Astrocyte (in vitro differentiated cells and primary cell): ENCODE results near the gene PPP2R5A. TPM values are rescaled to one million over a fixed set of nuclear protein-coding genes. Genes with fewer than 3 reads are reported as not detected.

ENCODE experiments used
- DNase-seq: peaks from one replicate; pipeline ENCODE4 v3.0.0-alpha.2; 2010; ENCODE audit warnings: low read depth
- FAIRE-seq: peaks from 2 replicates; lab custom pipeline; 2011; peaks lifted over from hg19 to GRCh38; lab: Jason Lieb, UNC
- H2AFZ ChIP-seq: 2 replicates; pipeline ENCODE4 v1.6.0; 2012; ENCODE audit warnings: low read depth, low read length, inconsistent platforms
- H3K27ac ChIP-seq: 2 replicates; pipeline ENCODE4 v1.5.1; 2011; ENCODE audit warnings: low read depth, low read length, inconsistent platforms
- H3K27me3 ChIP-seq: 2 replicates; pipeline ENCODE4 v1.6.0; 2011; ENCODE audit warnings: low read length, inconsistent platforms; ENCODE audit not compliant: insufficient read depth
- H3K36me3 ChIP-seq: 2 replicates; pipeline ENCODE4 v1.5.1; 2011; ENCODE audit warnings: low read length, inconsistent platforms; ENCODE audit not compliant: insufficient read depth
- H3K4me1 ChIP-seq: 2 replicates; pipeline ENCODE4 v1.5.1; 2011; ENCODE audit warnings: low read length, inconsistent platforms; ENCODE audit not compliant: insufficient read depth
- H3K4me2 ChIP-seq: 2 replicates; pipeline ENCODE4 v1.6.0; 2012; ENCODE audit warnings: low read length, inconsistent platforms
- H3K4me3 ChIP-seq: 2 replicates; pipeline ENCODE4 v1.5.1; 2011; ENCODE audit warnings: low read depth, mild to moderate bottlenecking, low read length, inconsistent platforms; ENCODE audit not compliant: insufficient read depth
- H3K79me2 ChIP-seq: 2 replicates; pipeline ENCODE4 v1.6.0; 2012; ENCODE audit warnings: mild to moderate bottlenecking, low read length, inconsistent platforms; ENCODE audit not compliant: insufficient read depth
- H3K9ac ChIP-seq: 2 replicates; pipeline ENCODE4 v1.6.0; 2012; ENCODE audit warnings: mild to moderate bottlenecking, low read length, inconsistent platforms
- H3K9me3 ChIP-seq: 2 replicates; pipeline ENCODE4 v1.5.1; 2012; ENCODE audit warnings: low read depth, mild to moderate bottlenecking, low read length, inconsistent platforms; ENCODE audit not compliant: insufficient read depth
- H4K20me1 ChIP-seq: 2 replicates; pipeline ENCODE4 v1.6.0; 2012; ENCODE audit warnings: low read length, inconsistent platforms; ENCODE audit not compliant: insufficient read depth
- H3K27ac Mint-ChIP-seq: one replicate; pipeline ENCODE4 v1.8.0; 2021; ENCODE audit warnings: mild to moderate bottlenecking, mixed read lengths; ENCODE audit not compliant: unreplicated experiment
- H3K27me3 Mint-ChIP-seq: one replicate; pipeline ENCODE4 v1.8.0; 2021; ENCODE audit warnings: low read depth, mixed read lengths; ENCODE audit not compliant: unreplicated experiment
- H3K36me3 Mint-ChIP-seq: one replicate; pipeline ENCODE4 v1.8.0; 2021; ENCODE audit warnings: low read depth, mixed read lengths; ENCODE audit not compliant: unreplicated experiment
- H3K4me1 Mint-ChIP-seq: one replicate; pipeline ENCODE4 v1.8.0; 2021; ENCODE audit warnings: low read depth, mixed read lengths; ENCODE audit not compliant: unreplicated experiment
- H3K4me3 Mint-ChIP-seq: one replicate; pipeline ENCODE4 v1.8.0; 2021; ENCODE audit warnings: mild to moderate bottlenecking, moderate library complexity, mixed read lengths; ENCODE audit not compliant: unreplicated experiment
- H3K9me3 Mint-ChIP-seq: one replicate; pipeline ENCODE4 v1.8.0; 2021; ENCODE audit warnings: mild to moderate bottlenecking, mixed read lengths; ENCODE audit not compliant: unreplicated experiment
- EZH2 ChIP-seq: IDR thresholded peaks from 2 replicates; pipeline ENCODE4 v1.6.1; 2012; ENCODE audit warnings: mild to moderate bottlenecking, low read length, inconsistent platforms; ENCODE audit not compliant: insufficient read depth
- total RNA-seq: library from RNA; stranded (reverse); gene quantifications from 2 replicates; pipeline ENCODE4 v1.2.1, GENCODE V29; 2021
- TF ChIP-seq, protein P1 (sequence below): IDR thresholded peaks from 2 replicates; pipeline ENCODE4 v1.5.1; 2011; ENCODE audit warnings: low read depth, mild to moderate bottlenecking, inconsistent platforms, low read length, moderate library complexity; ENCODE audit not compliant: insufficient read depth

Gene PPP2R5A
- total RNA-seq, 1 donor from 2014 or later: 13.2 TPM

DNA sequence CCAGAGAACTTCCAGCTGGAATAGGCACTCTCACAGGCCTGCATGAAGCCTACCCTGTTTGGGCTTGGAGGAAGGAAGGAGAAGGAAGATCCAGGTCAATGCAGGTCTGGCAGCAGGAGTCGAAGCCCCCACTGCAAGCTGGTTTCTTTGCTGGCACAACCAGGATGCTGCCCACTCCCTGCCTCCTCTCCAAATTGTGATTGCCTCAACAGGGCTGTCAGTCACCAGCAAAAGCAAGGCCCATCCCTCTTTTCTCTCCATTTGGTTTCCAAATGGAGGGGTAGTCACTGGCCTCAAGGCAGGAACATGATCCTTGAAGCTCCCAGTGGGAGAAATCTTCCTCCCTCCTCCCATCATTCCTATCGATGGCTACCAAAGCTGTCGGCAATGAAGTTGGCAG, 92.4 kb downstream of the PPP2R5A start:
- Histone ChIP-seq H2AFZ (no peak overlapping the region), H3K9ac (no peak overlapping the region), H3K36me3 (peaks cover 3% of the 10 kb centered on the region), H4K20me1 (no peaks in the 10 kb centered on the region), H3K79me2 (no peaks in the 10 kb centered on the region), H3K9me3 (no peaks in the 10 kb centered on the region), H3K4me3 (no peak overlapping the region), H3K4me1 (no peaks in the 10 kb centered on the region), H3K27me3 (no peaks in the 10 kb centered on the region), H3K4me2 (no peak overlapping the region), H3K27ac (no peak overlapping the region)
- Mint-ChIP-seq H3K4me3 (no peak overlapping the region), H3K27ac (no peak overlapping the region), H3K36me3 (peaks cover 35% of the 10 kb centered on the region), H3K4me1 (no peaks in the 10 kb centered on the region), H3K27me3 (no peaks in the 10 kb centered on the region), H3K9me3 (no peaks in the 10 kb centered on the region)
- DNase-seq: no peak
- TF ChIP-seq, protein P1, sequence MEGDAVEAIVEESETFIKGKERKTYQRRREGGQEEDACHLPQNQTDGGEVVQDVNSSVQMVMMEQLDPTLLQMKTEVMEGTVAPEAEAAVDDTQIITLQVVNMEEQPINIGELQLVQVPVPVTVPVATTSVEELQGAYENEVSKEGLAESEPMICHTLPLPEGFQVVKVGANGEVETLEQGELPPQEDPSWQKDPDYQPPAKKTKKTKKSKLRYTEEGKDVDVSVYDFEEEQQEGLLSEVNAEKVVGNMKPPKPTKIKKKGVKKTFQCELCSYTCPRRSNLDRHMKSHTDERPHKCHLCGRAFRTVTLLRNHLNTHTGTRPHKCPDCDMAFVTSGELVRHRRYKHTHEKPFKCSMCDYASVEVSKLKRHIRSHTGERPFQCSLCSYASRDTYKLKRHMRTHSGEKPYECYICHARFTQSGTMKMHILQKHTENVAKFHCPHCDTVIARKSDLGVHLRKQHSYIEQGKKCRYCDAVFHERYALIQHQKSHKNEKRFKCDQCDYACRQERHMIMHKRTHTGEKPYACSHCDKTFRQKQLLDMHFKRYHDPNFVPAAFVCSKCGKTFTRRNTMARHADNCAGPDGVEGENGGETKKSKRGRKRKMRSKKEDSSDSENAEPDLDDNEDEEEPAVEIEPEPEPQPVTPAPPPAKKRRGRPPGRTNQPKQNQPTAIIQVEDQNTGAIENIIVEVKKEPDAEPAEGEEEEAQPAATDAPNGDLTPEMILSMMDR: no peak
- no peak for TF ChIP-seq EZH2
- FAIRE-seq: no peak

DNA sequence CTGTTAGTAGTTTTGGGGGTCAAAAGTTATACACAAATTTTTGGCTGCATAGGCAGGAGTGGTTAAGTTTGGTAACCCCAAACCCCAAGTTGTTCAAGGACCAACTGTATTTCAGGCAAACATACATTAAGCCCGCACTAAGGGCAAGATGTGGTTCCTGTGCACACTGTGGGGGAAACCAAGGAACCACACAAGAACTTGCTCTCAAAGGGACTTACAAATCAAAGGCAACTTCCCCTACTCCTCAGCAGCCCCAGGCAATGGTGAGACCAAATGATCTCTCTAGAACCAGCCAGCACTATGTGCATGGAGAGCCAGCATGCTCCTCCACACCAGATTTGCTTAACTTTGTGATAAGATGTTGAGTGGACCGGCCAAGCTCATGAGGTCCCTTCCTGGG, 94.2 kb downstream of the PPP2R5A start:
- Histone ChIP-seq H3K4me1 (no peaks in the 10 kb centered on the region), H3K9me3 (no peaks in the 10 kb centered on the region), H3K9ac (no peak overlapping the region), H3K4me2 (no peak overlapping the region), H3K27me3 (no peaks in the 10 kb centered on the region), H4K20me1 (no peaks in the 10 kb centered on the region), H3K36me3 (peaks cover 3% of the 10 kb centered on the region), H2AFZ (no peak overlapping the region), H3K27ac (no peak overlapping the region), H3K79me2 (no peaks in the 10 kb centered on the region), H3K4me3 (no peak overlapping the region)
- Mint-ChIP-seq H3K4me1 (no peaks in the 10 kb centered on the region), H3K27me3 (no peaks in the 10 kb centered on the region), H3K27ac (no peak overlapping the region), H3K4me3 (no peak overlapping the region), H3K36me3 (peaks cover 22% of the 10 kb centered on the region), H3K9me3 (peaks cover 1% of the 10 kb centered on the region)
- no peak for TF ChIP-seq EZH2
- TF ChIP-seq, protein P1: no peak
- DNase-seq: no peak
- FAIRE-seq: no peak

DNA sequence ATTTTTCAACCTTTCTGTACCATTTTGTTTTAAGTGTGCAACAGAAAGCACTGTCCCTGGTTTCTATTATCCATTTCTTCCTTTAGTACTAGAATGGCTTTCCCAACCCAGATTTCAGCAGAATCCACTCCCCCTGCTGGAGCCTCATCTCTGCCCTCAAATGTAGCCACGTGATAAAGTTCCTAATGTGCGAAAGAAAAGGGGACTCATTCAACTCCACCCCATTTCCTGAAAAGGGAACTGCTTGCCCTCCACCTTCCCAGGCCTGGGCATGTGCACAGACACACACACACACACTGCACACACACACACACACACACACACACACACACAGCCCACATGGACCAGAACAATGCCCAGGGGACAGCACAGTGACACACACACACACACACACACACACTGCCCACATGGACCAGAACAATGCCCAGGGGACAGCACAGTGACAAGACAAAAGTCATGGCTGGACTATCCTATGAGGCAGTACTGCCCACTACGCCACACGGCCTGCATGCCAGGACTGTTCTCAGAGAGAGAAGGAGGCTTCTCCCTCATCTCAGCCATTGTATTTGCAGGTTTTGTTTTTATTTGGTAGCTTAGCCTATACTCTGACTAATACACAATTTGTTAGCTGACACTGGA, 96.3 kb downstream of the PPP2R5A start:
- TF ChIP-seq, protein P1: no peak
- no peaks in the 10 kb centered on the region for H3K4me1 Mint-ChIP-seq
- H3K4me2 ChIP-seq: no peak overlapping the region
- no peaks in the 10 kb centered on the region for H3K27me3 ChIP-seq
- H3K36me3 ChIP-seq: peaks cover 6% of the 10 kb centered on the region
- H3K4me3 ChIP-seq: no peak overlapping the region
- no peak for FAIRE-seq
- H3K27ac ChIP-seq: no peak overlapping the region
- H3K4me1 ChIP-seq: no peaks in the 10 kb centered on the region
- H3K9me3 ChIP-seq: no peaks in the 10 kb centered on the region
- H4K20me1 ChIP-seq: no peaks in the 10 kb centered on the region
- H3K36me3 Mint-ChIP-seq: peaks cover 28% of the 10 kb centered on the region
- H3K79me2 ChIP-seq: no peaks in the 10 kb centered on the region
- H3K27me3 Mint-ChIP-seq: no peaks in the 10 kb centered on the region
- no peak overlapping the region for H3K4me3 Mint-ChIP-seq
- H3K9me3 Mint-ChIP-seq: peaks cover 2% of the 10 kb centered on the region
- no peak for DNase-seq
- H2AFZ ChIP-seq: no peak overlapping the region
- H3K9ac ChIP-seq: no peak overlapping the region
- no peak overlapping the region for H3K27ac Mint-ChIP-seq
